ENCODE data around the gene PEG3.
"Not testable (repeated sequence)": the region's sequence is repeated elsewhere in the genome, so short reads cannot be mapped to it uniquely, and the experiment has no call there.

PEG3 gene

GRCh38 chr19:56840451-56841192 is at the start of gene PEG3, which contains the start of gene ZIM2:
Gene PEG3 (minus strand): TSS chr19:56840726. CDS start chr19:56824655, 16,071 bp downstream.
Gene ZIM2 (minus strand): TSS chr19:56840726. CDS start chr19:56824277, 16,449 bp downstream.
- no peak for DNase-seq

GRCh38 chr19:56885173-56885985 is 44.9 kb upstream of the PEG3 start:
- DNase-seq = no peak

- no peak for DNase-seq
Observed at GRCh38 chr19:56884441-56884840, 43.9 kb upstream of the PEG3 start.

- no peak for DNase-seq
Observed at GRCh38 chr19:56880592-56881190, 40.2 kb upstream of the PEG3 start.

- no peak for DNase-seq
Observed at GRCh38 chr19:56877069-56877715, 36.7 kb upstream of the PEG3 start.

- no peak for DNase-seq
Observed at GRCh38 chr19:56875717-56876116, 35.2 kb upstream of the PEG3 start.

GRCh38 chr19:56874530-56874929 is 34.0 kb upstream of the PEG3 start:
- DNase-seq = no peak

- DNase-seq = no peak
Observed at GRCh38 chr19:56873493-56873892, 33.0 kb upstream of the PEG3 start.

- DNase-seq = no peak
Observed at GRCh38 chr19:56869886-56870285, 29.4 kb upstream of the PEG3 start.

- DNase-seq = no peak
Observed at GRCh38 chr19:56868446-56868845, 27.9 kb upstream of the PEG3 start.

GRCh38 chr19:56866538-56866937 is 26.0 kb upstream of the PEG3 start:
- no peak for DNase-seq

- DNase-seq = no peak
Observed at GRCh38 chr19:56864443-56865125, 24.1 kb upstream of the PEG3 start.

GRCh38 chr19:56862741-56863140 is 22.2 kb upstream of the PEG3 start:
- DNase-seq = no peak

GRCh38 chr19:56860409-56860808 is 19.9 kb upstream of the PEG3 start:
- not testable (repeated sequence) for DNase-seq

- no peak for DNase-seq
Observed at GRCh38 chr19:56858026-56858425, 17.5 kb upstream of the PEG3 start.

- no peak for DNase-seq
Observed at GRCh38 chr19:56856822-56857221, 16.3 kb upstream of the PEG3 start.

- DNase-seq = not testable (repeated sequence)
Observed at GRCh38 chr19:56852361-56852760, 11.8 kb upstream of the PEG3 start.

- no peak for DNase-seq
Observed at GRCh38 chr19:56848166-56848565, 7.6 kb upstream of the PEG3 start.

GRCh38 chr19:56842412-56842811 is 1.9 kb upstream of the PEG3 start:
- no peak for DNase-seq

GRCh38 chr19:56841193-56841543 is 642 bp upstream of the PEG3 start:
- DNase-seq = no peak

- peak; percentile 6 for DNase-seq
Observed at GRCh38 chr19:56839652-56840450, 675 bp downstream of the PEG3 start.
